Jurkat, Clone E6-1 (cell line): ENCODE data around the gene P2RX6. TPM values are rescaled to one million over a fixed set of nuclear protein-coding genes. Genes with fewer than 3 reads are reported as not detected.
"Not testable (repeated sequence)": the region's sequence is repeated elsewhere in the genome, so short reads cannot be mapped to it uniquely, and the experiment has no call there.

Source experiments
- DNase-seq: peaks from one replicate; pipeline ENCODE4 v3.0.0-alpha.2; 2011; ENCODE audit warnings: low read depth, low spot score
- H3K4me3 ChIP-seq: 2 replicates; pipeline ENCODE4 v1.5.1; 2011; ENCODE audit warnings: mild to moderate bottlenecking, low read length, control low read depth, moderate library complexity
- polyA plus RNA-seq: library from polyadenylated mRNA; unstranded; fragments of >200 nt; gene quantifications from one replicate; pipeline ENCODE4 v1.2.1, GENCODE V29; 2012; ENCODE audit warnings: missing spikeins; ENCODE audit not compliant: insufficient read length, insufficient read depth

The P2RX6 gene
- not detected for polyA plus RNA-seq

DNA sequence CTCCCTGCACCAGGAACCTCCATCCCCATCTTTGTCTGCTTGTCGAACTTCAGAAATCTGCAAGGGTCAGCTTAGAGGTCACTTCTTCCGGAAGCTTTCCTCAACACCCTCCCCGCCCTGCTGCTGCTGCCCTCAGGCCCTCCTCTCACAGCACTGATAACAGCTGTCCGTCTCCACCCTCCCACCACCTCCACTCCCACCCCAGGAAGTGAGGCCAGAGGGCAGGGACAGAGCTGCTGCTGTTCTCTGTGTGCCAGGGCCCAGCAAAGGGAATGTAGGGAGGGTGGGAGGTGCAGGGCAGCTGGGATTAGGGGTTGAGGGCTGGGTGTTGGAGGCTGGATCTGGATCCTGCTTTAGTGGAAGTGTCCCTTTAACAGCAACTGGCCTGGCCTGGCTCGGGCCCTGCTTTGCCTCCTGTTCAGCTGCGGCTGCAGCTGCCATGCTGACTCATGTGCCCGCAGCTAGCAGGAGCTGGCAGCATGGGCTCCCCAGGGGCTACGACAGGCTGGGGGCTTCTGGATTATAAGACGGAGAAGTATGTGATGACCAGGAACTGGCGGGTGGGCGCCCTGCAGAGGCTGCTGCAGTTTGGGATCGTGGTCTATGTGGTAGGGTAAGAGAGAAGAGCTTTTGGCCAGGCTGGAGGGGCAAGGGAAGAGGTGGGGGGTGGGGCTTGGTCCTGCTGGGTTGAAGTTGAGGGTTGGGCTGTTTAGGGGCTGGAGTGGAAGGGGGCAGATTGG lies at the start of gene P2RX6:
Gene P2RX6 (plus strand): TSS at position 440 of the 740 bp plus-strand sequence. CDS start 10 bp downstream, at position 450.
- DNase-seq = no peak
- H3K4me3 ChIP-seq = peak within 1 kb of the TSS; percentile 49

DNA sequence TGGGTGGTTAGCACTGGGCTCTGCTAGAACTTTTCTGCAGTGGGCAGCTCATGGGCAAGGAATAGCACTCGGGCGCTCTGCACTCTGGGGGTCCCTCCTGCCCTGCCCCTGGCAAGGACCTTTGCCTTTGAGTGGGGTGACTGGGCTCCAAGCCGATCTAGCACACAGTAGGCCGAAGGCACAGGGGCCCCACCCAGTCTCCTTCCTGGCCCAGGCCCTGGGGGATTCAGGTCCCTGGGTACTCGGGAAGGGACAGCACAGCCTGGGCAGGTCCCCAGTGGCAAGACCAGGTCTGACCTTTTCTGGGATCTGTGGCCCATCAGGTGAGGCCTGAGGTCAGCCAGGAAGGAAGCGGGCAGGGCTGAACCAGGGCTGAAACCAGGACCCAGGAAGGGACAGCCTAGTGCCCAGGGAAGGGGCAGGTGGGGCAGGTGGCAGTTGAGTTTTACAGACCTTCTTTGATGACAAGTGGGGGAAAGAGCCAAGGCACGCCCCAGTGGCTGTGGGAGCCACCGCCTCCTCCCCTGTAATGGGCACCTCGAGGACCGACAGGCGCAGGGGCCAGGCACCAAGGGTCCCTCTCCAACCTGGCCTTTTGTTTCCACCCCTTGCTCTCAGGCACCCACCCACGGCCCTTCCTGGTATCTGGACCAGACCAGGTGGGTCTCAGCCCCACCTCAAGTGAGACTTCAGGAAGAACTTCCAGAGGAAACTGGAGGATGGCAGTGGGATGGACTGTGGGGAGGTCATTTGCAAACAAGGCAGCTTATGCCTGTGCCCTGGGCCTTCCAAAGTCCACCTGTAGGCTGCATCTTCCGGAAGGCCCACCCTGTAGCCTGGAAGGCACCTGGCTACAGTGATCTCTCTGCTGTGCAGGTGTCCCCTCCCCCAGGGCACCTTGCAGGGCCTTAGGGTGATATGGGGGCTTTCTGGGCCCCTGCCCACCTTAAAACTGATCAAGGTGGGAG lies 48.8 kb upstream of the P2RX6 start:
- no peak for DNase-seq
- no peak overlapping the region for H3K4me3 ChIP-seq

DNA sequence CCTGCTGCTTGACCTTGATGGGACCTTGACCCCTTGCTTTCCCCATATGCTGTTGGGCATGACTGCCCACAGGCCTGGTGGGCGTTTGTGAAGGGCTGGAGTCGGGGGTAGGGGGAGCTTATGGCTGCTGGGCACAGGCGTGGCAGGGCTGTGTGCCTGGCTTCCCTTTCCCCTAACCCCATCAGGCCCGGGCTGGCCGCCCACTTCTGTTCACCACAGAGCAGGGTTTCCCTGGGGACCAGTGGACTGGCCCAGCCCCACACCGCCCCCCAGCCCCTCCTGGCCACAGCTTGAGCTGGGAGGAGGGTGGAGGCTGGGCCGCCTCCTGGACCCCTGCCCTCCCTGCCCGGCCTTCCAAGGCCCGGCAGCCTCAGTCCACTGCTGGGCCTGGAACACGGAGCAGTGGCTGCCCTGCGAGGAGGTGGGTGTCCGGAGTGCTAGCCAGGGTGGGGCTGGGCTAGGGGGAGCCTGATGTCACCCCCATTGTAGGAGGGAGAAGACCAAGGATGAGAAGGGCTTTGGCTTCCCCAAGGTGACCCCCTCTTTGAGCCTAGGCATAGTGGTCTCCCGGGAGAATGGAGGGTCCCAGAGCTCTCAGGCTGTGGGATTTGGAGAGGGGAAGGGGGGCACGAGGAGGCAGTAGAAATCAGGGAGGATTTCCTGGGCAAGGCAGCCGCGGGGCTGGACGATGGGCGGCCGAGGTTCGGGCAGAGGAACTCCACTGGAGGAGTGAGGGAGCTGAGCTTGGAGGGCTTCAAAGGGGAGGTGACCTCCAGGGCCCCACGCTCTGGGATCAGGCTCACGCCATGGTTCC lies 47.9 kb upstream of the P2RX6 start, which contains the start of gene AIFM3:
Gene AIFM3 (plus strand): TSS at position 373 of the 814 bp plus-strand sequence. CDS start 690 bp downstream, outside the sequence.
- H3K4me3 ChIP-seq = no peak within 1 kb of the TSS
- DNase-seq = no peak

DNA sequence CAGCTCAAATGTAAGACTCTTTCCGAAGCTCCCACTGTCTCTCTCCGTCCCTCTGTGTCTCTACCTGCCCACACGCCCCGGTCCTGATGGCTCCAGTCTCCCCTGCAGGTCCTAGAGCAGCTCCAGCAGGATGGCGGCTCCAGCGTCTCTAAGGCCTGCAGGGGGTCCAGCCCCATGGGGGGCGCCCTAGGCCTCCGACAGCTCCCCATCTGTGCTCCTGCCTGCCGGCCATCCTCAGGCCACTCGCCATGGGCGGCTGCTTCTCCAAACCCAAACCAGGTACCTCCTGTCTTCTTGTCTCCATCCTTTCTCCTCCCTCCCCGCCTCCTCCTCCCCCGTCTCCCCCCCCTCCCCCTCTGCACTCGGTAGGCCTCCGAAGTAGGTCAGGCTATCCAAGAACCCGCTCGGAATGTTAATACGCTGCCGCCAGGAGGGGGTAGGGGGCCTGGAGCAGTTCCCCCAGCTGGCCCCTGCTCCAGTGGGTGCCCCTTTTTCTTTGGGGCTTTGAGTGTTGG lies 47.2 kb upstream of the P2RX6 start:
- no peak overlapping the region for H3K4me3 ChIP-seq
- no peak for DNase-seq

DNA sequence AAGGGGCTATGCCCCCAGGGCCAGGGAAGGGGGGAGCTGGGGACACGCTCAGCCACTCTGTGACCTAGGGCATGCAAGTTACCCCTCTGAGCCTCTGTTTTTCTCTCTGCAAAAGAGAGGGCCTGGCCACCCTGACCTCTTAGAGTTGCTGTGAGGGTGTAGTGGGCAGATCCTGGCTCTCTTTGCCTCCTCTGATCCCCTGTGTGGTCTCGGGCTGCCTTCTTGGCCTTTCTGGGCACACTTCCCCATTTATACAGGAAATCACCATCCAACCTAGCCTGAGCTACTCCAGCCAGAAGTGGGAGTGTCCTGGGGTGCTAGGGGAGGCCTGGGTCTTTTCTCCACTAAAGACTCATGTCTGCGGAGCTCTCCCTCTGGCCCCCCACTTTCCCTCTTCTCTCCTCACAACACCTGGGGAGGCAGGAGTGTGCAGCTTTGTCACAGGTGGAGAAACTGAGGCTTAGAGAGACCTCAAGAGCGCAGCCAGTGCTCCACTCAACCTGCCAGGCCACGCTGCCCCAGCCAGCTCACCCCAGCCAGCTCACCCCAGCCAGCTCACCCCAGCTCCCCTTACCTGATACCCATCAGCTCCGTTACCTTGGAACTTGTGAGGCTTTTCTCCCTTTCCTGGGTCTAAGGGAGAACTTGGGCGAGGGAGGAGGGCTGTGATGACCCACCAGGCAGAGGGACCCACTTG lies 46.5 kb upstream of the P2RX6 start:
- no peak for DNase-seq
- no peak overlapping the region for H3K4me3 ChIP-seq

DNA sequence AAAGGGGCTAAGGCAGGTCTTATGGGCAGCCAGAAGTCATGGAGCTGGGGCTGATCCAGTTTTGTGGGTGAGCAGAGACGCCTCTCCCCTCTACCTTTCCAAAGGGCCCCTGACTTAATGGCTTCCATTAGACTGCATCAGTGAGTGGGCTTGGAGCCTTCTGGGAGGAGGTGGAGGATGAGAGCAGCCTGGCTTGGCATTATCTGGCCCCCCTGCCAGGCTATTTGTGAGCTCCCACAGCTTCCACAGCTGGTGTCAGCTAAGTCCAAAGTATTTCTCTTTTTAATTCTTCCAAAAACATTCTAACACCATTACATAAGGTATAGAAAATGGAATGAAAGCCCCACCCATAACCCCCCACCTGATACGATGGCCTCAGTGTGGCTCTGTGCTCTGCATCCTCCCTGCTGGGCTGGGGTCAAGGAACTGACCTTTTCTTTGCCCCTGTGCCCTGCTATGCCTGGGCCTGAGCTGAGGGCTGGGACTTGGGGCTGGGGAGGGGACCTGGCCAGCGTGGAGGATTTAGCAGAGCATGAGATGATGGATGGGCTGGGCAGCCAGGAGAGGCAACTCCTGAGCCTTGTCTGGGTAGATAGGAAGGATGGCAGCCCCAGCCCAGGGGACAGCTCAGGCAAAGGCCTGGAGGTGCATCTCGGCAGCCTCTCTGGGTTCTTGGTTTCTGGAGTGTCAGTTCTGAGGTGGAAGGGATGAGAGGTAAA lies 43.9 kb upstream of the P2RX6 start:
- no peak for DNase-seq
- H3K4me3 ChIP-seq = no peak overlapping the region

DNA sequence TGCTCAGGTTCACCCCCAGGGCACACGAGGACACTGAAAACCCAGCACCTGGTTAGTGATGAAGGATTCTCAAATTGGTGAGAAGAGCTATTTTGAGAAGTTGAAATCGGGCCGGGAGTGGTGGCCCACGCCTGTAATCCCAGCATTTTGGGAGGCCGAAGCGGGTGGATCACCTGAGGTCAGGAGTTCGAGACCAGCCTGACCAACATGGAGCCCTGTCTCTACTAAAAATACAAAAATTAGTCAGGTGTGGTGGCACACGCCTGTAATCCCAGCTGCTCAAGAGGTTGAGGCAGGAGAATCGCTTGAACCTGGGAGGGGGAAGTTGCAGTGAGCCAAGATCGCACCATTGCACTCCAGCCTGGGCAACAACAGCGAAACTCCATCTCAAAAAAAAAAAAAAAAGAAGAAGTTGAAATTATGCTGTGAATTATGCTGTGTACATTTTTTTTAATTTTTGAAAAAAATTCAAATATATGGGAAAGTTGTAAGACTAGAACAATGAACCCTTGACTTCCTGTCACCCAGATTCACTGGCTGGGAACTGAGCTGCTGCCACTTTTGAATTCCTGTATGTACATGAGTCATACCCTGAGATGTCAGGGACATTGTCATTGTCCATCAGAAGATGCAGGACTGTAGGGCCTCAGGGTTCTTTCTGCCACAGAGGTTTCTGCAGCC lies 42.8 kb upstream of the P2RX6 start:
- not testable (repeated sequence) for H3K4me3 ChIP-seq, DNase-seq

DNA sequence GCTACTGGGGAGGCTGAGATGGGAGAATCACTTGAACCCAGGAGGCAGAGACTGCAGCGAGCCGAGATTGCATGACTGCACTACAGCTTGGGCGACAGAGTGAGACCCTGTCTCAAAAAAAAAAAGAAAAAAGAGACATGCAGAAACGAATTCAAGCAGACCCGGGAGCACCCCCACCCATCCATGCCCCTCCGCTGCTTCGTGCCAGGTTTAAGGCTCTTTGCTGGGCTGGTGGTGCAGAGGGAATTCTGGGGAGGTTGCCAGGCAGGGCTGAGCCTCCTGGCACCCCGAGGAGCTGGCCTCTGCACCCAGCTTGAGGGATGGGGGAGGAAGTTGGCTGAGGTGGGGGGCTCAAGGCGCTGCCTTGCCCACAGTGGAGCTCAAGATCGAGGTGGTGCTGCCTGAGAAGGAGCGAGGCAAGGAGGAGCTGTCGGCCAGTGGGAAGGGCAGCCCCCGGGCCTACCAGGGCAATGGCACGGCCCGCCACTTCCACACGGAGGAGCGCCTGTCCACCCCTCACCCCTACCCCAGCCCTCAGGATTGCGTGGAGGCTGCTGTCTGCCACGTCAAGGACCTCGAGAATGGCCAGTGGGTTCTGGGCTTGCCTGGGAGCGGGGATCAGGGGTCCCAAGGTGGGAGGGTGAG lies 41.9 kb upstream of the P2RX6 start:
- H3K4me3 ChIP-seq = no peak overlapping the region
- DNase-seq = no peak

DNA sequence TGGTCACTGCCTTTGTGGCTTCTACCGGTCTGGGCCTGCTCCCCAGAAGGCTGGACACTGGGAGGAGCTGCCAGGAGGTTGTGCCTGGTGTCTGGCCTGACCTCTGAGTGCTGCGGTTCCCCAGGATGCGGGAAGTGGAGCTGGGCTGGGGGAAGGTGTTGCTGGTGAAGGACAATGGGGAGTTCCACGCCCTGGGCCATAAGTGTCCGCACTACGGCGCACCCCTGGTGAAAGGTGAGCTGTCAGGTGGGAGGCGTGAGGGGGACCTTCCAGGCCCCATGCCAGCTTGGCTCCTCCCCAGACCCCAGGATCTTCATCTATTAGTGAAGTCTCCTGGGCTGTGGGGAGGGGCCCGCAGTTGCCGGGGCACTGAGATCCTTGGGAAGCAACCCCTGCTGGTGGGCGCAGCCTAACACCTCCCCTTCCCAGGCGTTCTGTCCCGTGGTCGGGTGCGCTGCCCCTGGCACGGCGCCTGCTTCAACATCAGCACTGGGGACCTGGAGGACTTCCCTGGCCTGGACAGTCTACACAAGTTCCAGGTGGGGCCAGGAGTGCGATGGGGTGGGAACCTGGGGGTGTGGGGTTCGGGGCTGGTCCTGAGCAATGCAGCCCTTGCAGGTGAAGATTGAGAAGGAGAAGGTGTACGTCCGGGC lies 41.2 kb upstream of the P2RX6 start:
- H3K4me3 ChIP-seq = no peak overlapping the region
- no peak for DNase-seq

DNA sequence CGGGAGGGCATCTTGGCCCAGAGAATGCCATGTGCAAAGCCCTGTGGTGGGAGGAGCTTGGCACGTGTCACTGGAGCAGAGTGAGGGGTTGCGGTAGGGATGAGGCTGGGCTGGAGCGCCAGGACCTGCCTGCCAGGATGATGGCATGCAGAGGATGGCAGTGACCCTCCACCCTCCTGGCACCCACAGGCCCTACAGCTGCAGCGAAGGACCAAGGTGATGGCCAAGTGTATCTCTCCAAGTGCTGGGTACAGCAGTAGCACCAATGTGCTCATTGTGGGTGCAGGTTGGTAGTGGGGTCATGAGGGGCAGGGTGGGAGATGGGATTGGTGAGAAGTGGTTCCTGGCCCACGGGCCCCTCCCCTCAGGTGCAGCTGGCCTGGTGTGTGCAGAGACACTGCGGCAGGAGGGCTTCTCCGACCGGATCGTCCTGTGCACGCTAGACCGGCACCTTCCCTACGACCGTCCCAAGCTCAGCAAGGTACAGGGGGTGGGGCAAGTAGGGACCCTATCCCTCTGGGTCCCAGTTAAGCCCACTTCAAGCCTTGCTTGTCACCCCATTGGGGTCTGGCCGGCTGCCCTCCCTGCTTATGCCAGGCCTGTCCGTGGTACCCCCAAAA lies 40.5 kb upstream of the P2RX6 start:
- H3K4me3 ChIP-seq = no peak overlapping the region
- DNase-seq = no peak

DNA sequence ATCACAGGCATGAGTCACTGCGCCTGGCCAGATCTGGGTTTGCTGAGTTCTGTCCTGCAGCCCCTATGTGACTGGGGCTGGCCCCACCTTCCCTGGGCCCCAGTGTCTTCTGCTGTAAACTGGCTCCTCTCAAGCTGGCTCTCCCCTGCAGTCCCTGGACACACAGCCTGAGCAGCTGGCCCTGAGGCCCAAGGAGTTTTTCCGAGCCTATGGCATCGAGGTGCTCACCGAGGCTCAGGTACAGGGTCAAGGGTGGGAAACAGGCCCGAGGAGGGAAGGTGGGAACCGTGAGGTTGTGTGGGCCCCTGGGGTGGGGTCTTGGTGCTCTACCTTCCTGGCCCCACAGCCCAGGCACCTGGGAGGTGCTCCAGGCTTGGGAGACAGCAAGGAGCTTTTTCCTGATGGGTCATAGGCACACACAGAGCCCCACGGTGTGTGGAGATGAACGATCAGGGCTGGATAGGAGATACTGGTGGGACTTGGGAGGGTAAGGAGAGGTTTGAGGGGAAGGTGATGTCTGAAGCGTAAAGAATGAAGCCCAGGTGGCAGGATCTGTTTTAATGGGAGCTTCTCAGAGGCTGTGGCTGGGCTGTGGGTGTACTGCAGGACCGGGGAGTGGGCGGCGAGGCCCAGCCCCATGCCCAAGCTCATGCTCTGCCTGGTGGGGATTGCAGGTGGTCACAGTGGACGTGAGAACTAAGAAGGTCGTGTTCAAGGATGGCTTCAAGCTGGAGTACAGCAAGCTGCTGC lies 39.2 kb upstream of the P2RX6 start:
- no peak for DNase-seq
- H3K4me3 ChIP-seq = no peak overlapping the region

DNA sequence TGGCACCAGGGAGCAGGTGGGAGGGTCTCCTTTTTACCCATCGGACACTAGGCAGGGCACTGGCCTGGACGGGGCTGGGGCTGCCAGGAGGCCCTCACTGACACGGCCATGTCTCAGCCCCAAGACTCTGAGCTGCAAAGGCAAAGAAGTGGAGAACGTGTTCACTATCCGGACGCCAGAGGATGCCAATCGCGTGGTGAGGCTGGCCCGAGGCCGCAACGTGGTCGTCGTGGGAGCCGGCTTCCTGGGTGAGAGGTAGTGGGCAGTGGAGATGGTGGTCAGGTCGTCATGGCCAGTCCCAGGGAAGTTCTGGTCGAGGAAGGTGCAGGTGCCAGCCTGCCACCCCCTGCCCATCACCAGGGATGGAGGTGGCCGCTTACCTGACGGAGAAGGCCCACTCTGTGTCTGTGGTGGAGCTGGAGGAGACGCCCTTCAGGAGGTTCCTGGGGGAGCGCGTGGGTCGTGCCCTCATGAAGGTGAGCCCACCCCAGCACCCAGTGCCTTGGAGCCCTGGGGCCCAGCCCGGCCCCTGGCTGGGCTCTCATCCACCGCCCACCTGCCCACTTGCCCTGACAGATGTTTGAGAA lies 38.6 kb upstream of the P2RX6 start:
- H3K4me3 ChIP-seq = no peak overlapping the region
- no peak for DNase-seq

DNA sequence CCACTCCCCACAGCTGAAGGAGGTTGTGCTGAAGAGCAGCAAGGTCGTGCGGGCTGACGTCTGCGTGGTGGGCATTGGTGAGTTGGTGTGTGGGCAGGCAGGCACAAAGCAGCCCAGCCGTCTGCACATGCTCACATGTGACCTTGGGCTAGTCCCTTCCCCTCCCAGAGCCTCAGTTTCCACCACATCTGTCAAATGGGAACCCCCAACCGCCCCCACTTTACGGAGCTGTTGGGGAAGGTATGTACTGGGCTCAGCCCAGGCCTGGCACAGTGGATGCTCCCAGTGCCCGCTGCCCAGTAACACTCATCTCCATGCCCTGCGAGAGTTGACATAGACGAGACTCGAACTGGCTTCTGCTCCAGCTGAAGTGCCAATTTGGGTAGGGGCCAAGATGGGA lies 37.9 kb upstream of the P2RX6 start:
- no peak overlapping the region for H3K4me3 ChIP-seq
- no peak for DNase-seq

DNA sequence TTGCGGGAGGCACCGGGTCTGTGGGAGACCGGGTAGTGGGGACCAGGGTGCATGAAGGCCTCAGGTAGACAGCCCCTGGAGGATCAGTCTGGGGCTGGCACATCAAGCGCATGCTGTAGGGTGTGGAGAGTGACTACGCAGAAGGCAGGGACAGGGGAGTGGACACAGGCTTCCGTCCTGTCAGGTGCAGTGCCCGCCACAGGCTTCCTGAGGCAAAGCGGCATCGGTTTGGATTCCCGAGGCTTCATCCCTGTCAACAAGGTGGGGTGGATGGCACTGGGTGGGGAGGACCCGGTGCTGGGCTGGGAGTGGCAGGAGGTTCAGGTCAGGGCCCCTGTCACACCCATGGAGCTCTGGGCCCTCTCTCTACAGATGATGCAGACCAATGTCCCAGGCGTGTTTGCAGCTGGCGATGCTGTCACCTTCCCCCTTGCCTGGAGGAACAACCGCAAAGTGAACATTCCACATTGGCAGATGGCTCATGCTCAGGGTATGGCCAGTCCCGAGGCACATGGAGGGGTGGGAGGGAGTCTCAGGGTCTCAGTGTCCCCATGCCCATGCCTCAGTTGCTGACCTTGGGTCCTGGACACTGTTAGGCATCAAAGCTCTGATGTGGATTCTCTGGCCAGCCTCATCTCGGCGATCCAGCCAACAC lies 37.3 kb upstream of the P2RX6 start:
- no peak overlapping the region for H3K4me3 ChIP-seq
- no peak for DNase-seq
